Measurements from ENCODE around the gene XRCC1.
A peak's percentile ranks its signal among the peaks of the same experiment; 100 is the strongest.

XRCC1 gene

GRCh38 chr19:43503501-43504425 lies 71.6 kb downstream of the XRCC1 start:
- peak overlapping the region; percentile 62; the same call in 1 of the 2 replicates for H3K9ac ChIP-seq (ENCODE audit: low read length)
- H3K4me3 ChIP-seq (ENCODE audit: low read length), result peak overlapping the region; percentile 93
- H3K79me2 ChIP-seq (ENCODE audit: low read length), result no peaks in the 10 kb centered on the region
- peak overlapping the region; percentile 99 for H2AFZ ChIP-seq (ENCODE audit: low read length)
- H4K20me1 ChIP-seq (ENCODE audit: insufficient read depth, low read length), result no peaks in the 10 kb centered on the region
- H3F3A ChIP-seq (ENCODE audit: insufficient read depth, low read length), result peaks cover 4% of the 10 kb centered on the region; the same call in 1 of the 2 replicates
- peak; percentile 97 for DNase-seq
- H3K9me3 ChIP-seq (replicated peaks; ENCODE audit: insufficient read depth, low read length), result no peaks in the 10 kb centered on the region
- H3K27me3 ChIP-seq (replicated peaks; ENCODE audit: insufficient read depth, low read length), result no peaks in the 10 kb centered on the region
- H3K9me2 ChIP-seq (replicated peaks; ENCODE audit: insufficient read depth, low read length), result no peaks in the 10 kb centered on the region
- H3K27ac ChIP-seq (ENCODE audit: low read length), result peak overlapping the region; percentile 34; the same call in 1 of the 2 replicates
- peak overlapping the region; percentile 97 for H3K4me2 ChIP-seq (ENCODE audit: low read depth, low read length)
- no peaks in the 10 kb centered on the region for H3K36me3 ChIP-seq (replicated peaks; ENCODE audit: insufficient read depth, low read length)
- peaks cover 8% of the 10 kb centered on the region for H3K4me1 ChIP-seq (ENCODE audit: low read length)
- TF ChIP-seq EZH2 (optimal IDR thresholded peaks at IDR 0.05; ENCODE audit: low read depth, low read length), result no peak
- TF ChIP-seq CTCF (IDR thresholded peaks at IDR 0.05; ENCODE audit: low read length), result peak; percentile 20

GRCh38 chr19:43502419-43502976 lies 72.8 kb downstream of the XRCC1 start:
- Histone ChIP-seq H3K79me2 (ENCODE audit: low read length) (no peaks in the 10 kb centered on the region), H3K27me3 (replicated peaks; ENCODE audit: insufficient read depth, low read length) (no peaks in the 10 kb centered on the region), H3K9me3 (replicated peaks; ENCODE audit: insufficient read depth, low read length) (no peaks in the 10 kb centered on the region), H2AFZ (ENCODE audit: low read length) (no peak overlapping the region), H3K9ac (ENCODE audit: low read length) (no peak overlapping the region), H4K20me1 (ENCODE audit: insufficient read depth, low read length) (no peaks in the 10 kb centered on the region), H3F3A (ENCODE audit: insufficient read depth, low read length) (peaks cover 4% of the 10 kb centered on the region; the same call in 1 of the 2 replicates), H3K36me3 (replicated peaks; ENCODE audit: insufficient read depth, low read length) (no peaks in the 10 kb centered on the region), H3K4me3 (ENCODE audit: low read length) (no peak overlapping the region), H3K4me2 (ENCODE audit: low read depth, low read length) (no peak overlapping the region), H3K27ac (ENCODE audit: low read length) (no peak overlapping the region), H3K9me2 (replicated peaks; ENCODE audit: insufficient read depth, low read length) (no peaks in the 10 kb centered on the region), H3K4me1 (ENCODE audit: low read length) (peaks cover 8% of the 10 kb centered on the region)
- no peak for DNase-seq
- no peak for TF ChIP-seq CTCF (IDR thresholded peaks at IDR 0.05; ENCODE audit: low read length)
- TF ChIP-seq EZH2phosphoT487 (IDR thresholded peaks at IDR 0.05; ENCODE audit: low read length), result no peak
- no peak for TF ChIP-seq EZH2 (optimal IDR thresholded peaks at IDR 0.05; ENCODE audit: low read depth, low read length)

GRCh38 chr19:43501661-43502418 lies 73.5 kb downstream of the XRCC1 start:
- TF ChIP-seq EZH2phosphoT487 (IDR thresholded peaks at IDR 0.05; ENCODE audit: low read length) (no peak), CTCF (IDR thresholded peaks at IDR 0.05; ENCODE audit: low read length) (no peak), EZH2 (optimal IDR thresholded peaks at IDR 0.05; ENCODE audit: low read depth, low read length) (no peak)
- H3K9me2 ChIP-seq (replicated peaks; ENCODE audit: insufficient read depth, low read length), result no peaks in the 10 kb centered on the region
- peaks cover 4% of the 10 kb centered on the region; the same call in 1 of the 2 replicates for H3F3A ChIP-seq (ENCODE audit: insufficient read depth, low read length)
- H4K20me1 ChIP-seq (ENCODE audit: insufficient read depth, low read length), result no peaks in the 10 kb centered on the region
- no peaks in the 10 kb centered on the region for H3K9me3 ChIP-seq (replicated peaks; ENCODE audit: insufficient read depth, low read length)
- H3K79me2 ChIP-seq (ENCODE audit: low read length), result no peaks in the 10 kb centered on the region
- H3K36me3 ChIP-seq (replicated peaks; ENCODE audit: insufficient read depth, low read length), result no peaks in the 10 kb centered on the region
- no peak overlapping the region for H3K9ac ChIP-seq (ENCODE audit: low read length)
- H3K27ac ChIP-seq (ENCODE audit: low read length), result no peak overlapping the region
- H3K4me1 ChIP-seq (ENCODE audit: low read length), result peaks cover 8% of the 10 kb centered on the region
- no peak overlapping the region for H3K4me3 ChIP-seq (ENCODE audit: low read length)
- H2AFZ ChIP-seq (ENCODE audit: low read length), result no peak overlapping the region
- no peak for DNase-seq
- no peaks in the 10 kb centered on the region for H3K27me3 ChIP-seq (replicated peaks; ENCODE audit: insufficient read depth, low read length)
- no peak overlapping the region for H3K4me2 ChIP-seq (ENCODE audit: low read depth, low read length)
